CD4-positive, alpha-beta T cell treated with Interleukin-10 for 1 hour (primary cell): ENCODE data around the gene PCDHB16.
"Not testable (repeated sequence)": the region's sequence is repeated elsewhere in the genome, so short reads cannot be mapped to it uniquely, and the experiment has no call there.

ENCODE experiments used
- DNase-seq: peaks from one replicate; pipeline ENCODE4 v3.0.0-alpha.2; 2020

Gene PCDHB16

GRCh38 chr5:141182248-141182647, at the start of gene PCDHB16:
Gene PCDHB16 (plus strand): TSS chr5:141182387. CDS start chr5:141182560, 173 bp downstream.
- no peak for DNase-seq

GRCh38 chr5:141135030-141135717, 47.0 kb upstream of the PCDHB16 start, which contains the start of gene PCDHB5:
Gene PCDHB5 (plus strand): TSS chr5:141135206. CDS start chr5:141135435, 229 bp downstream.
- DNase-seq: no peak

GRCh38 chr5:141135718-141136266, 46.4 kb upstream of the PCDHB16 start:
- DNase-seq: no peak

GRCh38 chr5:141137346-141137745, 44.8 kb upstream of the PCDHB16 start:
- DNase-seq: not testable (repeated sequence)

- no peak for DNase-seq
Observed at GRCh38 chr5:141149812-141150211, 32.4 kb upstream of the PCDHB16 start, which contains the start of gene PCDHB6. Gene PCDHB6 (plus strand): TSS chr5:141150057. CDS start chr5:141150258, 201 bp downstream.

- no peak for DNase-seq
Observed at GRCh38 chr5:141150224-141150992, 31.8 kb upstream of the PCDHB16 start.

- DNase-seq: no peak
Observed at GRCh38 chr5:141150993-141151325, 31.2 kb upstream of the PCDHB16 start.

GRCh38 chr5:141151632-141152031, 30.6 kb upstream of the PCDHB16 start:
- DNase-seq: not testable (repeated sequence)

- not testable (repeated sequence) for DNase-seq
Observed at GRCh38 chr5:141152096-141152495, 30.1 kb upstream of the PCDHB16 start.

GRCh38 chr5:141155540-141156374, 26.4 kb upstream of the PCDHB16 start:
- DNase-seq: no peak

GRCh38 chr5:141157356-141157755, 24.8 kb upstream of the PCDHB16 start:
- DNase-seq: not testable (repeated sequence)

GRCh38 chr5:141157901-141158300, 24.3 kb upstream of the PCDHB16 start:
- DNase-seq: not testable (repeated sequence)

- peak; percentile 18 for DNase-seq
Observed at GRCh38 chr5:141172381-141173204, 9.6 kb upstream of the PCDHB16 start, which contains the start of gene PCDHB7. Gene PCDHB7 (plus strand): TSS chr5:141172644. CDS start chr5:141172836, 192 bp downstream.

- not testable (repeated sequence) for DNase-seq
Observed at GRCh38 chr5:141174291-141175104, 7.7 kb upstream of the PCDHB16 start.

- DNase-seq: no peak
Observed at GRCh38 chr5:141175933-141176332, 6.3 kb upstream of the PCDHB16 start.

- DNase-seq: not testable (repeated sequence)
Observed at GRCh38 chr5:141177577-141178191, 4.5 kb upstream of the PCDHB16 start, which contains the start of gene PCDHB8. Gene PCDHB8 (plus strand): TSS chr5:141177790. CDS start chr5:141178035, 245 bp downstream.

- DNase-seq: not testable (repeated sequence)
Observed at GRCh38 chr5:141179371-141179770, 2.8 kb upstream of the PCDHB16 start.

GRCh38 chr5:141179876-141180275, 2.3 kb upstream of the PCDHB16 start:
- DNase-seq: not testable (repeated sequence)

- no peak for DNase-seq
Observed at GRCh38 chr5:141180313-141180712, 1.9 kb upstream of the PCDHB16 start.
